Erythroblast (primary cell): ENCODE results near the gene KCNMB2.
"Not testable (repeated sequence)": the region's sequence is repeated elsewhere in the genome, so short reads cannot be mapped to it uniquely, and the experiment has no call there.

Experiments
- DNase-seq, 2 experiments: peaks; one replicate each; lab custom pipeline; 2025; lab: John Stamatoyannopoulos, UW
- GATA1 ChIP-seq: IDR thresholded peaks from 2 replicates; pipeline ENCODE4 v1.6.1; 2011; ENCODE audit warnings: low read depth, mild to moderate bottlenecking, control low read depth, low read length, moderate library complexity
- POLR2A ChIP-seq: IDR thresholded peaks from 2 replicates; pipeline ENCODE4 v1.6.1; 2011; ENCODE audit warnings: mild to moderate bottlenecking, low read length

KCNMB2 gene

GRCh38 chr3:178513546-178514380, 22.5 kb upstream of the KCNMB2 start:
- TF ChIP-seq GATA1: no peak
- no peak for TF ChIP-seq POLR2A
- DNase-seq: no peak

GRCh38 chr3:178514401-178514800, 21.8 kb upstream of the KCNMB2 start:
- DNase-seq: no peak
- TF ChIP-seq GATA1 (no peak), POLR2A (no peak)

- DNase-seq: not testable (repeated sequence)
Measured at GRCh38 chr3:178515076-178515744, 21.0 kb upstream of the KCNMB2 start.

GRCh38 chr3:178517665-178518334, 18.4 kb upstream of the KCNMB2 start:
- TF ChIP-seq GATA1 (no peak), POLR2A (no peak)

DNA sequence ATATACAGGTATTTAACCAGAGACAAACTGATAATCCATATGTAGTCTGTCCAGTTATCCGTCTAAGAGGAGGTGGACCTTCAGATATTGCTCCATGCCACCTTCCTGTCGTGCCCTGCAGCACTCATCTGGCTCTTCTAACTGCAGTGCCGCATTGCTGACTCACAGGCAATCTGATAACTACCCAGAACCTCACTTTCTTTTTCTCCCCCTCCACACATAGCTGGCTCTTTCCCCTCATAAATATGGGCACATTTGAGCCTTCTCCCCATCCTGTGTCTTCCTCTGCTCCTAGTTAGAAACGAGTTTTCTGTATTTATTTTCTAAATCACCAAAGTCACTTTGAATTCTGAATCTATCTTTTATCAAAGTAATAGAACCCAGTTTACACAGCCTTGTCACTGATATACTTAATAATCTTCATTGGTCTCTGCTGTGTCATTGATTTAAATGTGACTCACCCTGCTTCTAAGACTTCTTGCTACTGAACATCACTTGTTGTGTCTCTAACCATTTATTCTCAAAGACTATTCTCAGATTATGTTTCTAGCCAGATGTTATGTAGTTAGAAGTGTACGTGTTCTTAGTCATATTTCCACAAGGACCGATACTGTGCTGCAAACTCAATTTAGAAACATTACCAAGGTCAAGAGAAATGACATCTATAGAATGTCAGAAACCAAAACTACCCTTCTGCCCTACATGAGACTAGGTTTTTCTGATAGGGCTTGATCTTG, 17.4 kb upstream of the KCNMB2 start:
- TF ChIP-seq POLR2A: no peak
- TF ChIP-seq GATA1: no peak
- peak in 1 of 2 experiments; percentile 20 for DNase-seq

More at GRCh38 chr3:178517665-178518334, 18.4 kb upstream of the KCNMB2 start:
- DNase-seq: no peak

- no peak for TF ChIP-seq POLR2A
- no peak for TF ChIP-seq GATA1
- DNase-seq: no peak
Measured at GRCh38 chr3:178519701-178520100, 16.5 kb upstream of the KCNMB2 start.

DNA sequence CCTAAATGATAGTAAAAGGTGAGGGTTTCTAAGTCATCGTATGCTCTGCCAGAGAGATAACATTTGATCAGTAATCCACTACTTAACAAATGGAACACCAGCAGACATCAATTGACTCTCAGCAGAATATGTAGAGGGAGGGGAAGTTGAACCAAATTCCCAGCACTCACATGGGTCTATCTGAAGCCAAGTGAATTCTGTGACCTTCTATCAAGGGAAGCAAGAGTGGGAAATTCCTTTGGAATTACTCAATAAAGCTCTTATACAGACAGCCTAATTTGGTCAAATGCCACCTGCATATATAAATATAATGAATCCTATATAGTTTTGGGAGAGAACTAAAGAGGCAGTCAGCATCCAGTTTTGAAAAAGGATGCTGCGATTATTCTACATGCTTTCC, 15.8 kb upstream of the KCNMB2 start:
- TF ChIP-seq POLR2A (no peak), GATA1 (no peak)
- DNase-seq: no peak

DNA sequence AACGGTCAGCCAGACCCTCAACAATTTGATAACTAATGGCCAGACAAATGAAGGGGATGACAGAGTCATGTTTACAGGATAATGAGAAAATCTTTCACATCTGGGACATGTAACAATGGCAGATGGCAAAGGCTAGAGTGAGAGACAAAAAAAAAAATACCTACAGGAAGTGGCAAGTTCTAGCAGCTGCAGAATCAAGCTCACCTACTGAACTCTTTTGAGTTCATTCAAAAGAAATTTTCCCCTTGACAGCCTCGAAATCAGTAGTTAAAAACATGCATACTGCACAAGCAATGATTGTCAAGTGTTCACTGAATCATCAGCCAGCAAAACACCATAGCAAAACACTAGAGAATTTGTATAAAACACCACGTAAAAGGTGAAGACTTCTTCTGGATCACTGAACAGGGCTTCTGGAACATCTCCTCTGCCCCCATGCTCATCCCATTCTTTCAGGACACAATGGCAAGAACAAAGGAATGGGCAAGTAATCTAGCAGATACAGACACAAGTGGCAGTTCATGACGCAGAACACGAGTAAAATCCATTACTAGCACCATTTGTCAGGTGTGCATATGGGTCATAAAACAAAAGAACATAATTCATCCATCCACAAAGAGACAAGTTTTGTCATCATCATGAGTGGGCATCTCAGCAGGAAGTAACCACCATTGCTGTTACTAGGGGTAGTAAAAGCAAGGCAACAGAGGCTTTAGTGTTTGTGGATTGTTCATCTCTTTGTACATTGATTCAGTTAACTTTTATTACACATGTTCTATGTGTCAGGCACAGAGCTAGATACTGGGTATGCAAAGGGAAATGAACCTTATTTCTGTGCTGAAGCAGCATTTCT, 13.8 kb upstream of the KCNMB2 start:
- no peak for DNase-seq
- TF ChIP-seq GATA1 (no peak), POLR2A (no peak)

GRCh38 chr3:178525251-178525650, 11.0 kb upstream of the KCNMB2 start:
- no peak for DNase-seq
- no peak for TF ChIP-seq GATA1

- no peak for DNase-seq
- TF ChIP-seq GATA1 (no peak), POLR2A (no peak)
Measured at GRCh38 chr3:178526291-178526690, 9.9 kb upstream of the KCNMB2 start.

DNA sequence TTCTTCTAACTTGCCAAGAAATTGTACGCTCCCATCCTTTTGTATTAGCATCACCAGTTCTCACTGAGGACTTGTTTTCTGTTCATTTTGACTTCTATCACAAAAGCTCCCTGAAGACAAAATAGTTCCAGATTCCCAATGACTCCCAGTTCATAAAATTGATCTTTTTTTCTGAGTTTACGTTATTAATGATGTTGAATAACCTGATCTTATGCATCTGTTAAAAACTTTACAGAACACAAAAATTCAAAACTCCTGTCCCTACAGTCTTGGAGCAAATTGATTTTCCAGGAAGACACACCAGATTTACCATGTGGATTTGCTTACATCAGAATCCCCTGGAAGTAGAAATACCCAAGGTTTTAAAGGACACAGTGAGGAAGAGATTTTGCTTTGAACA, 8.3 kb upstream of the KCNMB2 start:
- TF ChIP-seq GATA1: no peak
- TF ChIP-seq POLR2A: no peak
- no peak for DNase-seq

GRCh38 chr3:178529606-178530225, 6.5 kb upstream of the KCNMB2 start:
- DNase-seq: no peak
- TF ChIP-seq POLR2A (no peak), GATA1 (no peak)

- TF ChIP-seq GATA1 (no peak), POLR2A (no peak)
Measured at GRCh38 chr3:178532476-178532875, 3.8 kb upstream of the KCNMB2 start.

More at GRCh38 chr3:178532476-178532875, 3.8 kb upstream of the KCNMB2 start:
- no peak for DNase-seq
